Kidney epithelial cell (primary cell): ENCODE data around the gene P4HA3. TPM values are rescaled to one million over a fixed set of nuclear protein-coding genes. Genes with fewer than 3 reads are reported as not detected.

Source experiments
- DNase-seq: peaks from one replicate; pipeline ENCODE4 v3.0.0-alpha.2; 2010; ENCODE audit warnings: low read depth
- H3K27me3 ChIP-seq: 2 replicates; pipeline ENCODE4 v1.6.0; 2011; ENCODE audit warnings: low read length; ENCODE audit not compliant: control insufficient read depth, insufficient read depth
- H3K36me3 ChIP-seq: 2 replicates; pipeline ENCODE4 v1.5.1; 2011; ENCODE audit warnings: low read length; ENCODE audit not compliant: control insufficient read depth, insufficient read depth
- H3K4me3 ChIP-seq: 2 replicates; pipeline ENCODE4 v1.5.1; 2011; ENCODE audit warnings: low read depth, mild to moderate bottlenecking, control low read depth, low read length
- total RNA-seq: library from RNA; depleted of rRNA; stranded (reverse); fragments of >200 nt; gene quantifications from 2 replicates; pipeline ENCODE4 v1.2.3, GENCODE V29; 2015
- TF ChIP-seq, protein P1 (sequence below): IDR thresholded peaks from 2 replicates; pipeline ENCODE4 v1.5.1; 2011; ENCODE audit warnings: mild to moderate bottlenecking, moderate library complexity, low read length, control low read depth, inconsistent platforms; ENCODE audit not compliant: insufficient read depth, poor library complexity, severe bottlenecking

Gene P4HA3
- total RNA-seq, 1 donor from 2014 or later = 0.88 TPM

DNA sequence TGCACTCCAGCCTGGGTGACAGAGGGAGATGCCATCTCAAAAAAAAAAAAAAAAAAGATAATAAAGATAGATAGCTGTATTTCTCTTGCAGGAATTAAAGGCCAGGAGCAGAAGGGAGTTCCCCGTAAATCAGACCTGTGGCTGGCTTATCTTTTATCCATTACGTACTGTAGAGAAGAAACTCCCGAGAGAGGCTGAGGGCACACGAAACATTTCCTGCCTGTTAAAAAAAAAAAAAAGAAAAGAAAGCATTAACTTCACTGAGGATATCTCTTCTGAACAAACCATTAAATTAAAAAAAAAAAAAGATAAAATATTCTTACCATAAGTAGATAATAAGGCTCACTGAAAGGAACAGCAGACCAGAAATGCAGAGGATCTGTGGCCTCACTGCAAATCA, 22.5 kb downstream of the P4HA3 start:
- no peak for DNase-seq
- TF ChIP-seq, protein P1, sequence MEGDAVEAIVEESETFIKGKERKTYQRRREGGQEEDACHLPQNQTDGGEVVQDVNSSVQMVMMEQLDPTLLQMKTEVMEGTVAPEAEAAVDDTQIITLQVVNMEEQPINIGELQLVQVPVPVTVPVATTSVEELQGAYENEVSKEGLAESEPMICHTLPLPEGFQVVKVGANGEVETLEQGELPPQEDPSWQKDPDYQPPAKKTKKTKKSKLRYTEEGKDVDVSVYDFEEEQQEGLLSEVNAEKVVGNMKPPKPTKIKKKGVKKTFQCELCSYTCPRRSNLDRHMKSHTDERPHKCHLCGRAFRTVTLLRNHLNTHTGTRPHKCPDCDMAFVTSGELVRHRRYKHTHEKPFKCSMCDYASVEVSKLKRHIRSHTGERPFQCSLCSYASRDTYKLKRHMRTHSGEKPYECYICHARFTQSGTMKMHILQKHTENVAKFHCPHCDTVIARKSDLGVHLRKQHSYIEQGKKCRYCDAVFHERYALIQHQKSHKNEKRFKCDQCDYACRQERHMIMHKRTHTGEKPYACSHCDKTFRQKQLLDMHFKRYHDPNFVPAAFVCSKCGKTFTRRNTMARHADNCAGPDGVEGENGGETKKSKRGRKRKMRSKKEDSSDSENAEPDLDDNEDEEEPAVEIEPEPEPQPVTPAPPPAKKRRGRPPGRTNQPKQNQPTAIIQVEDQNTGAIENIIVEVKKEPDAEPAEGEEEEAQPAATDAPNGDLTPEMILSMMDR = no peak
- Histone ChIP-seq H3K27me3 (no peaks in the 10 kb centered on the region), H3K4me3 (no peak overlapping the region), H3K36me3 (no peaks in the 10 kb centered on the region)

DNA sequence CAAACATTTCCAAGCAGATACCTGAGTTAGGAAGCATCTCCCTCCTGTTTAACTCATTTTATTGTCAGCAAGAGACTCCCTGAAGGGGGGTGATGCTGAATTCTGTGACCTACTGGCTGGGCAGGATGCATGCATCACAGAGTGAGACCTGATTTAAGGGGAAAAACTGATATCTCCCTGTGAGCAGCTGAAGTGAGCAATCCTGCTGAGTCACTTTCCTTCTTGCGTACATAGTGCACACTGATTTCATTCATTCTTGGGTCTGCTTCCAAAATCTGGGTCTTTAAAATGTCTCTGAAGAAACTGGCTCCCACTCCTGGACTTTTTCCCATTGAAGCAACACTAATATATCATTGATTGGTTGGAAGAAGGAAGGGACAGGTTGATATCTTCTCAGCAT, 23.3 kb downstream of the P4HA3 start:
- H3K4me3 ChIP-seq = no peak overlapping the region
- H3K27me3 ChIP-seq = no peaks in the 10 kb centered on the region
- no peaks in the 10 kb centered on the region for H3K36me3 ChIP-seq
- DNase-seq = peak; percentile 61
- TF ChIP-seq, protein P1 = no peak

DNA sequence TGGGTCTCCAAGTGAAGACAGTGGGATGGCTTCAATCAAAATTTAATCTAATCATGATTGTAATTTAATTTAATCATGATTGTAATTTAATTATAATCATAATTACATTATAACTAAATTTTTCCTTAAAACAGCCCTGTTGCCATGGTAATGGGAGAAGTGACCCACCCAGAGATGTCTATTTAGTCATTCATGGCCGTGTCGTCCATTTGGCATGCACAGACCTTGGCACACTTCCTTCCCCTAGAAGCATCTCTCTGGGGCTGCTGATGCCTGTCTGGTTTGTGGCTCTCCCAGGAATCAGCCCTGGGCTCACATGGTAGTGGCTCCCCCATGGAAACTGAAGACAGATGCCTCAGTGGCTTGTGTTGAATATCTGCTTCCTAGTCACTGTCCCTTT, 27.0 kb downstream of the P4HA3 start:
- DNase-seq = no peak
- H3K36me3 ChIP-seq = no peaks in the 10 kb centered on the region
- H3K4me3 ChIP-seq = no peak overlapping the region
- no peaks in the 10 kb centered on the region for H3K27me3 ChIP-seq
- TF ChIP-seq, protein P1 = no peak

DNA sequence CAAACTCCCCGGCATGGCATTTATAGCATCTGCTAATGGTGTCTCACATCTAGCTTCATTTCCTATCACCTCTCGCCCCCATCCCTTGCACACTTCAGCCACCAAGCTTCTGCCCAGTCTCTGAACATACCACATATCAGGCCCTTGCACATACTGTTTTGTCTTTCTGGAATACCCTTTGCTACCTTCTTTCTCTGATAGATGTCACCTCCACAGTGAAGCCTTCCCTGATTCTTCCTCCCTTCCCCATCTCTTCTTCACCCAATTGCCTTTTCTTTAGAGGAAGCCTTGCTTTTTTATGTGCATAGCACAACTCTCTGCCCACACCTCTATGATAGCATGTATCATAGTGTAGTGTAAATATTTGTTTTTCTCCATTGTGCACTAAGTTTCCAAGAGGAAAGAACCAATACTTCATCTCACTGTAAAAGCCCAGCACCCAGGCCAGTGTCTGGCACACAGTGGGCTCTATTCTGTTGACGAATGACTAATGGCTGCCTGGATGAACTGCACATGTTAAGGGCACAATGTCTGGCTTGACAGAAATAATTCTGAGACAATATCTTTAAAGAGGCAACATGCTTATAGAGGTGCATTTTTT, 27.8 kb downstream of the P4HA3 start:
- Histone ChIP-seq H3K36me3 (no peaks in the 10 kb centered on the region), H3K4me3 (no peak overlapping the region), H3K27me3 (no peaks in the 10 kb centered on the region)
- TF ChIP-seq, protein P1 = no peak
- no peak for DNase-seq

DNA sequence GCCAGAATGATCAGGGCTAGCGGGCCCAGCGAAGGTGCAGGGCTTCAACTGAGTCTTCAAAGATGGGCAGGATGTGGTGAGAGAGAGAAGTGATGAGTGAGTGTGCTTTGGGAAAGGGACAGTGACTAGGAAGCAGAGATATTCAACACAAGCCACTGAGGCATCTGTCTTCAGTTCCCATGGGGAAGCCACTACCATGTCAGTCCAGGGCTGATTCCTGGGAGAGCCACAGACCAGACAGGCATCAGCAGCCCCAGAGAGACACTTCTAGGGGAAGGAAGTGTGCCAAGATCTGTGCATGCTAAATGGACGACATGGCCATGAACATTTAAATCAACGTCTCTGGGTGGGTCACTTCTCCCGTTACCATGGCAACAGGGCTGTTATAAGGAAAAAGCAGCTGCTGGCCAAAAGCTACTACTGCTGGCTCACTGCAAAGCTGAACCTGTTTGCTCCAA, 28.5 kb downstream of the P4HA3 start:
- TF ChIP-seq, protein P1 = no peak
- no peak overlapping the region for H3K4me3 ChIP-seq
- H3K27me3 ChIP-seq = no peaks in the 10 kb centered on the region
- DNase-seq = no peak
- H3K36me3 ChIP-seq = no peaks in the 10 kb centered on the region

DNA sequence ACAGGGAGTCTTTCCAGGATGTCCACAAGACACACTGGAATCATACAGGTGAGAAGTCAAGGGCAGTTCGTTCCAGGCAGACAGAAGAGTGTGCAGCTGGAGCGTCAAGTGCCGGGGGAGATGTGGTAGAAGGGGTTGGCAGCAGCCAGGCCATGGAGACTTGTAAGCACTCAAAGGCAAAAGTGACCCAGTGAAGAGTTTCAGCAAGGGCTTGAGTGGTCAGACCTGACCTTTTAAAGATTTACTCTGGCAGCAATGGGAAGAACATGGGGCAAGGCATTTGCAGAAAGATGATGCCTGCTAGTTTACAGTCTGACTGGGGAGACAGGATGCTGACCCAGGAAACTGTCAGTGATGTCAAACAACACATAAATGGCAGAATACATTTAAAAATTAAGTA, 29.0 kb downstream of the P4HA3 start:
- DNase-seq = no peak
- Histone ChIP-seq H3K4me3 (no peak overlapping the region), H3K27me3 (no peaks in the 10 kb centered on the region), H3K36me3 (no peaks in the 10 kb centered on the region)
- TF ChIP-seq, protein P1 = no peak
